Measurements from ENCODE around the gene GRIP1.

GRIP1 gene

DNA sequence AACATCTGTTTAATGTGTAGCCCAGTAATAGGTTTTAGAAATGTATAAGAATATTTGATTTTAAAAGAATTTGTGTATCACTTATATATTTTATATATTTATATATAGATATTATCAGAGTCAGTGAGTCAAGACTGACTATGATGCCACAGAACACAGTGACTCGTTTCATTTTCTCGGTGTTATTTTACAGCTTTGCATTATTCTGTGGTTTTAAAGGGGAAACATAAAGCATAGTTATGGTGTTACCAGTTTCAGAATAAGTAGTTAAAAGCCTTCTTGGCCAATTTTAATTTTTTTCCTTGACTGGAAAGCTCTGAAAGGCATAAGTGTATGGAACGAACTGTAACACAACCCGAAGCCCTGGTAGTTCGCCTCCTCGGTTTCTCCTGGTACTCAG lies 91.0 kb downstream of the GRIP1 start:
- no peak overlapping the region for H3K4me3 ChIP-seq (ENCODE audit: low read depth, low read length)
- TF ChIP-seq POLR2A (IDR thresholded peaks at IDR 0.05; ENCODE audit: extremely low read depth, insufficient read length): no peak
- TF ChIP-seq, protein P1, sequence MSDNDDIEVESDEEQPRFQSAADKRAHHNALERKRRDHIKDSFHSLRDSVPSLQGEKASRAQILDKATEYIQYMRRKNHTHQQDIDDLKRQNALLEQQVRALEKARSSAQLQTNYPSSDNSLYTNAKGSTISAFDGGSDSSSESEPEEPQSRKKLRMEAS (IDR thresholded peaks at IDR 0.05; ENCODE audit: low read depth, low read length): no peak
- TF ChIP-seq, protein P2, sequence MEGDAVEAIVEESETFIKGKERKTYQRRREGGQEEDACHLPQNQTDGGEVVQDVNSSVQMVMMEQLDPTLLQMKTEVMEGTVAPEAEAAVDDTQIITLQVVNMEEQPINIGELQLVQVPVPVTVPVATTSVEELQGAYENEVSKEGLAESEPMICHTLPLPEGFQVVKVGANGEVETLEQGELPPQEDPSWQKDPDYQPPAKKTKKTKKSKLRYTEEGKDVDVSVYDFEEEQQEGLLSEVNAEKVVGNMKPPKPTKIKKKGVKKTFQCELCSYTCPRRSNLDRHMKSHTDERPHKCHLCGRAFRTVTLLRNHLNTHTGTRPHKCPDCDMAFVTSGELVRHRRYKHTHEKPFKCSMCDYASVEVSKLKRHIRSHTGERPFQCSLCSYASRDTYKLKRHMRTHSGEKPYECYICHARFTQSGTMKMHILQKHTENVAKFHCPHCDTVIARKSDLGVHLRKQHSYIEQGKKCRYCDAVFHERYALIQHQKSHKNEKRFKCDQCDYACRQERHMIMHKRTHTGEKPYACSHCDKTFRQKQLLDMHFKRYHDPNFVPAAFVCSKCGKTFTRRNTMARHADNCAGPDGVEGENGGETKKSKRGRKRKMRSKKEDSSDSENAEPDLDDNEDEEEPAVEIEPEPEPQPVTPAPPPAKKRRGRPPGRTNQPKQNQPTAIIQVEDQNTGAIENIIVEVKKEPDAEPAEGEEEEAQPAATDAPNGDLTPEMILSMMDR (IDR thresholded peaks at IDR 0.05; ENCODE audit: low read depth, low read length): no peak
- TF ChIP-seq MYC (IDR thresholded peaks at IDR 0.05; ENCODE audit: low read depth, low read length): no peak
- no peak for DNase-seq (ENCODE audit: low read depth)

DNA sequence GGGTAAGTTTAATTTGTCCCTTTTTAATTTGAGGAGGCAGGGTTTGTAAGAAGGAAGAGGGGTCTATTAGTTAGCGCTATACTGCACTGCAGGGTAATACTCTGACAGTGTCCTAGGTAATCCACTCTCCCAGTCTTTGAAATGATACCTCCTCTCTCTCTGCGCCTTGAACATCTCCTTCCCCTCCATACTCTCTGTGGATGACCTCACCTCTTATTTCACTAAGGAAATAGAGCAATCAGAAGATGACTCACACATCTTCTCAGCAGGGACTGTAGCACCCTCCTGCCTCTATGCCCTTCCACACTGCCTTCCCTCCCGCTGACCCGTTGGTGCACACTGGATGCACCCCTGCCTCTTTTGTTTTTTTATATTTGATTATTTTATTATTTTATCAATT lies 94.2 kb downstream of the GRIP1 start:
- peak; percentile 48 for DNase-seq (ENCODE audit: low read depth)
- TF ChIP-seq POLR2A (IDR thresholded peaks at IDR 0.05; ENCODE audit: extremely low read depth, insufficient read length) (no peak), MYC (IDR thresholded peaks at IDR 0.05; ENCODE audit: low read depth, low read length) (no peak)
- TF ChIP-seq, protein P2 (IDR thresholded peaks at IDR 0.05; ENCODE audit: low read depth, low read length): no peak
- TF ChIP-seq, protein P1 (IDR thresholded peaks at IDR 0.05; ENCODE audit: low read depth, low read length): no peak
- H3K4me3 ChIP-seq (ENCODE audit: low read depth, low read length): no peak overlapping the region

DNA sequence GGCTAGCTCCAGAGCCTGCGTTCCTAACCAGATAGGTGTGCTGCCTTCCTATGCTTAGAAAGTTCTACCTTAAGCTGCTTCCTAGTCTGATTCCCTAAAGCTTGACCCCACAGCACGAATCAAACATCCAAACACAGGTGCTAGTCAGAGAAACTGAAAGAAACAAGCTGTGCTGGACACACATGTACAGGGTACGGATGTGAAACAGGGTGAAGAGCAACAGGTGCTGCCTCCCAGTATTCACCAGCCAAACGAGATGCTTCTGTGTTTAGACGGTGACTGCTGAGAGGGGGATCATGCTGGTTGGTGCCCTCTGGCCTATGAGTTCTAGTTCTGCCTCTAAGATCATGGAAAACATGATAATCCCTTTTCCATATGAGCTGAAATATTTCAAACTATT lies 105.3 kb downstream of the GRIP1 start:
- TF ChIP-seq, protein P2 (IDR thresholded peaks at IDR 0.05; ENCODE audit: low read depth, low read length): no peak
- TF ChIP-seq MYC (IDR thresholded peaks at IDR 0.05; ENCODE audit: low read depth, low read length) (no peak), POLR2A (IDR thresholded peaks at IDR 0.05; ENCODE audit: extremely low read depth, insufficient read length) (no peak)
- TF ChIP-seq, protein P1 (IDR thresholded peaks at IDR 0.05; ENCODE audit: low read depth, low read length): no peak
- H3K4me3 ChIP-seq (ENCODE audit: low read depth, low read length): no peak overlapping the region
- no peak for DNase-seq (ENCODE audit: low read depth)

DNA sequence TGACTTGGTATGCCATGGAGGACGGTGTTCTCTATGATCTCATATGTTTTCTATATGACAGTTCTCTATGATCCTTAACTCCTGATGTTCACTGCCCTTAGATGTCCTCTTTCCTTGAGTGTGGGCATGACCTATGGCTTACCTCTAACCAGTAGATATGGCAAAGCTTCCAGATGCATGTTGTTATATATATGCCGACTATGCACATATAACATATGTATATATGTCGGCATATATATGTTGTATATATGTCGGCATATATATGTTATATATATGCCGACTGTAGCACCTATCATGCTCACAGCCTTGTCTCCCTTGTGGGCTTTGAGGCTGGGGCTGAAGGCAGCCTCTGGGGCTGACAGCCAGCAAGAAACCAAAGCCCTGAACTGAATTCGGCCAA lies 106.0 kb downstream of the GRIP1 start:
- no peak overlapping the region for H3K4me3 ChIP-seq (ENCODE audit: low read depth, low read length)
- no peak for DNase-seq (ENCODE audit: low read depth)
- TF ChIP-seq, protein P1 (IDR thresholded peaks at IDR 0.05; ENCODE audit: low read depth, low read length): no peak
- TF ChIP-seq POLR2A (IDR thresholded peaks at IDR 0.05; ENCODE audit: extremely low read depth, insufficient read length): no peak

DNA sequence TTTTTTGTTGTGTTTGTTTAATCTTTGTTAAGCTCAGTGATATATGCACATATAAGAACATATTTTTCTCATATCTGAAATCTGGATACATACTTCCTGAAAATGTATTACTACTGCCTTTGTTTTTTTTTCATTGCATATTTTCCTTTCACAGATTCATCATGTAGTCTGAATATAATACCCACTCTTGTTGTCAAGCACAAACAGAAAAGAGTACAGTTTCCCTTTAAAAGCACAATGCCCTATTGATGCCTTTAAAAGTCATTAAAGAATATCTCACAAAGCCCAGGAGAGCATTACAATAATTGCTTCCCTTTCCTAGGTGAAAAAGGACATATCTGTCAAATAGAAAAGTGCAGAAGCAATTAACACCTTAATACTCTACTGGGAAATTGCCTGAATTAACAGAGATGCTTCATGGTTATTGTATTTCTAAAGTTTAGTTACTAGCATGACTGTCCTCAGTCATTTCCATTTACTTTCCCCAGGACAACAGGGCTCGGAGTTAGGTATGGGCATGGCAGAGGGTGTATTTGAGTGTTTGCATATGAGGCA lies 107.4 kb downstream of the GRIP1 start:
- no peak for DNase-seq (ENCODE audit: low read depth)
- TF ChIP-seq MYC (IDR thresholded peaks at IDR 0.05; ENCODE audit: low read depth, low read length): no peak
- TF ChIP-seq, protein P2 (IDR thresholded peaks at IDR 0.05; ENCODE audit: low read depth, low read length): no peak
- TF ChIP-seq POLR2A (IDR thresholded peaks at IDR 0.05; ENCODE audit: extremely low read depth, insufficient read length): no peak
- TF ChIP-seq, protein P1 (IDR thresholded peaks at IDR 0.05; ENCODE audit: low read depth, low read length): no peak
- H3K4me3 ChIP-seq (ENCODE audit: low read depth, low read length): no peak overlapping the region

DNA sequence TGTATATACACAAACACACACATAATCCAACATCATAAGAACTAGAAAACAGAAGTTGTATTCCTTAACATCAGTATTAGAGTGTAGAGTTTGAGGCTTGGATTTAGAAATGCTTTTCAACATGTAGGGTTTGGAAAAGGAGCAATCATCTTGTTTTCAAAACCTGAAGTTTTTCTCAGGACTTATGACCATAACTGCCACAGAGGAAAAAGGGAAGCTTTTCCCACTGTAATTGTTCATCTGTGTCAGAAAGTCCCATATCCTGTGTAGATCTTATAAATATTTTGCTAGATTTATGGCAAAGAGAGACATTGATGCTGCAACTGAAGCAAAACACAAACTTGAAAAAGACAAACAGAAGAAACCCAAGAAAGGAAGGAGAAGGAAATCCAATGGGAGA lies 115.7 kb downstream of the GRIP1 start:
- no peak overlapping the region for H3K4me3 ChIP-seq (ENCODE audit: low read depth, low read length)
- no peak for DNase-seq (ENCODE audit: low read depth)
- TF ChIP-seq POLR2A (IDR thresholded peaks at IDR 0.05; ENCODE audit: extremely low read depth, insufficient read length): no peak
- TF ChIP-seq, protein P2 (IDR thresholded peaks at IDR 0.05; ENCODE audit: low read depth, low read length): no peak
- TF ChIP-seq MYC (IDR thresholded peaks at IDR 0.05; ENCODE audit: low read depth, low read length): no peak
- TF ChIP-seq, protein P1 (IDR thresholded peaks at IDR 0.05; ENCODE audit: low read depth, low read length): no peak

All from NB4 (cell line).